GM18511 (cell line): ENCODE measurements around the gene GFRAL.
"Not testable (repeated sequence)": the region's sequence is repeated elsewhere in the genome, so short reads cannot be mapped to it uniquely, and the experiment has no call there.

ENCODE experiments used
- ATAC-seq: cut with Tn5 transposase; IDR thresholded peaks from one replicate; pipeline ENCODE4 v1.9.1; 2021; ENCODE audit warnings: mild to moderate bottlenecking, moderate library complexity; ENCODE audit not compliant: unreplicated experiment

Gene GFRAL

GRCh38 chr6:55327169-55327568 is at the start of gene GFRAL:
Gene GFRAL (plus strand): TSS chr6:55327469. CDS start chr6:55327555, 86 bp downstream.
- ATAC-seq: no peak

- ATAC-seq: no peak
Measured at GRCh38 chr6:55277646-55278045, 49.6 kb upstream of the GFRAL start.

- ATAC-seq: no peak
Measured at GRCh38 chr6:55281215-55281614, 46.1 kb upstream of the GFRAL start.

- ATAC-seq: no peak
Measured at GRCh38 chr6:55282115-55282514, 45.2 kb upstream of the GFRAL start.

- ATAC-seq: peak; percentile 54
Measured at GRCh38 chr6:55286824-55287223, 40.4 kb upstream of the GFRAL start.

- no peak for ATAC-seq
Measured at GRCh38 chr6:55290736-55291135, 36.5 kb upstream of the GFRAL start.

GRCh38 chr6:55293116-55293515 is 34.2 kb upstream of the GFRAL start:
- no peak for ATAC-seq

- ATAC-seq: not testable (repeated sequence)
Measured at GRCh38 chr6:55297214-55297613, 30.1 kb upstream of the GFRAL start.

GRCh38 chr6:55299286-55299985 is 27.8 kb upstream of the GFRAL start:
- ATAC-seq: no peak

- ATAC-seq: no peak
Measured at GRCh38 chr6:55304747-55305146, 22.5 kb upstream of the GFRAL start.

GRCh38 chr6:55319961-55320695 is 7.1 kb upstream of the GFRAL start:
- no peak for ATAC-seq

GRCh38 chr6:55320696-55321086 is 6.6 kb upstream of the GFRAL start:
- ATAC-seq: no peak

GRCh38 chr6:55377150-55377549 is 49.9 kb downstream of the GFRAL start:
- no peak for ATAC-seq

GRCh38 chr6:55379471-55379870 is 52.2 kb downstream of the GFRAL start:
- no peak for ATAC-seq

GRCh38 chr6:55379895-55380294 is 52.6 kb downstream of the GFRAL start:
- no peak for ATAC-seq

GRCh38 chr6:55388211-55388610 is 60.9 kb downstream of the GFRAL start:
- no peak for ATAC-seq

- no peak for ATAC-seq
Measured at GRCh38 chr6:55395871-55396270, 68.6 kb downstream of the GFRAL start.

GRCh38 chr6:55397986-55398385 is 70.7 kb downstream of the GFRAL start:
- no peak for ATAC-seq

GRCh38 chr6:55399351-55399750 is 72.1 kb downstream of the GFRAL start:
- no peak for ATAC-seq

GRCh38 chr6:55405474-55406235 is 78.4 kb downstream of the GFRAL start:
- ATAC-seq: no peak

- ATAC-seq: no peak
Measured at GRCh38 chr6:55410674-55411073, 83.4 kb downstream of the GFRAL start.

- ATAC-seq: no peak
Measured at GRCh38 chr6:55423933-55424332, 96.7 kb downstream of the GFRAL start.
